ENCODE data around the gene PDE6C.

GRCh38 chr10:93666030-93666429 is 53.7 kb downstream of the PDE6C start:
- TF ChIP-seq CTCF (IDR thresholded peaks at IDR 0.05) (no peak), POLR2A (IDR thresholded peaks at IDR 0.05) (no peak), POLR2AphosphoS5 (IDR thresholded peaks at IDR 0.05) (no peak)
